HG02938 (cell line): ENCODE measurements around the gene ATG5.
"Not testable (repeated sequence)": the region's sequence is repeated elsewhere in the genome, so short reads cannot be mapped to it uniquely, and the experiment has no call there.

Experiments used
- ATAC-seq: cut with Tn5 transposase; IDR thresholded peaks from one replicate; pipeline ENCODE4 v1.9.1; 2021; ENCODE audit warnings: mild to moderate bottlenecking, moderate library complexity; ENCODE audit not compliant: unreplicated experiment

The ATG5 gene

DNA sequence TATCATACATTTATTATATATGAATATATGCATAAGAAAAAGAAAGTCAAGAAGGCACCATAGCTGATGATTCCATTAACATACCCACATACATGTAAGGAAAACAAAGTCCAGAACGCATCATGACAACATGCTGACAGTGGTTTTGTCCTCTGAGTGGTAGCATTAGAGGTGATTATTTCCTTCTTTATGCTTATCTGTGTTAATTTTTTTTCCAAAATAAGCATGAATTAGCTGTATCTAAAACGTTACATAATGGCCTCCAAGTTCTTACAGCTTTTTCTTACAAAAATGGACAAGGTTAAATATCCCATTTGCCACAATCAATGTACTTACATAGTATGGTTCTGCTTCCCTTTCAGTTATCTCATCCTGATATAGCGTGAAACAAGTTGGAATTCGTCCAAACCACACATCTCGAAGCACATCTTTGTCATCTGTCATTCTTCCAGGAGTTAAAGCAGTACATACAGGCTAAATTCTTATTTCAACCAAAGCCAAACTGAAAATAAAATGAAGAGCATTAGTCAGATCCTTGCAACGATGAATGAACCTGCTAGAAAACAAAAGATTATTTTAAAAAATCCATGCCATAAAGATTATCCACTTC lies 9.7 kb downstream of the ATG5 start:
- no peak for ATAC-seq

DNA sequence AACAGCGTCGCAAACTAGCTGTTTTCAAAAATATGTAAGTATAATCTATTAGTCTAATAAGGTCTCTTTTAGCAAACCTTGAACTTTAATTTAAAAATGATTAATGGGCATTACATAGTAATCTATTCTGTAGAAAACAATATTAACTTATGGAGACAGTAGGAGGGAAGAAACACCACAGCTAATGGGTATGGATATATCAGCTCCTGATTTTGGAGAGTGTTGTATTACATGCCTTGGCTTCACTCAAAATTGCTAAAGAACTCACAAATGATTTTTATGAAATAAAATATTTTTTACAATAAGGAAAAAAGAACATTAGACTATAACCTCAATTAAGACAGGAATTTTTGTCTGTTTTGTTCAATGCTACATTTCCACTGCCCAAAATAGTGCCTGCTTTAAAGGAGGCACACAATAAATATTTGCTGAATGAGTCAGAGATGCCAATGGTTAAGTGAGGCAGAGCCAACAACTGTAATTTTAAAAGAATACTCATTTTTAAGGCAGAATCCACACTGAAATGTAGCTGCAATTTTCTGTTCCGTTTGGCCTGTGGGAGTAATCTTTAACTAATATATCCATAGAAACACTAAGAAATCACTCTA lies 15.7 kb downstream of the ATG5 start:
- ATAC-seq, result no peak

DNA sequence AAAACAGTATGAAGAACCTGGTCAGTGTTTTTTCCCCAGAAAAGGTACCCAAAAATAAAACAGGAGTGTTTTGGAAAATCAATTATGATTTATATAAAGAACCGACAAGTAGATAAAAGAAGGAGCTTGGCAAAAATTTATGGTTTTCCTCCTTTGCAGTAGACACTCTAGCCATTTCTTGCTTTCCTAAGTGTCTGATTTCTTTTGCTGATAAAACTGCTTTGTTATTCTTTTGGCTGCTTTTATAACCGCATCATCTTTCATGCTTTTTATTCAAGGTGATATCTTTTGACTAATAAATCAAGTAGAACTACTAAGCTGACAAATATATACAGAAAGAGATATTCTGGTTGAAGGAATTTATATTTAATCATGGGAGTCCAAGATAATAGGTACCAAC lies 16.6 kb downstream of the ATG5 start:
- no peak for ATAC-seq

DNA sequence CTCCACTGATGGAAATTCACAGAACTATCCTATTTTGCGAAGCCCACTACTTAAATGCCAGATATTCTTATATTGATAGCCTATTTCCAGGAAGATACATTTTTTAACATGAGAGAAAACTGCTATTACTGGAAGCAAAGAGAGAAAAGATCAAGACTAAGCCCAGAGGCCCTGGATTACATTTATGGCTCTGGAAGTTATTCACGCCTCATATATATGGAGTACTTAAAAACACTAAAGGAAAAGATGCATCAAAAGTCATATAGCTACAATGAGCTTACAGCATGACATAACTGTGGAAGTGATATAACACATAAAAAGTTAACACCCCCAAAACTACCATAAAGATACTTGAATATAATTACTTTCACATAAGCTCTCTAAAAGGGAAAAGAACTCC lies 19.8 kb downstream of the ATG5 start:
- no peak for ATAC-seq

DNA sequence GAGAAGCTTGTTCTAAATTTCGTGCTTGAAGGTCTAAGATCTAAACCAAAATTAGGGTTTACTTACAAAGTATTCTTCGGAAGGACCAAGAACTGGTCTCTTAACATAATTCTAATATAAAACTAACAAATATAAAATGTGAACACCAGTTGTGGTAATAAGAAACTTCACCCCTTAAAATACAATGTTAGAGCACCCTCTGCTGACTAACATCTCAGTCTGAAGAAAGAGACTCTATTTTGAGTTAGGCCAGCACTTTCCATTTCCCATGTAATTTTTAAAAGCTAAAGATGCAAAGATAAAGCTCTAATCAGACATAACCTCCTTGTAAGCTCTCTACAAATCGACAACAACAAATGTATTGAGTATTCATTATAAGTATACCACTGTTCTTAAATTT lies 24.6 kb downstream of the ATG5 start:
- no peak for ATAC-seq

DNA sequence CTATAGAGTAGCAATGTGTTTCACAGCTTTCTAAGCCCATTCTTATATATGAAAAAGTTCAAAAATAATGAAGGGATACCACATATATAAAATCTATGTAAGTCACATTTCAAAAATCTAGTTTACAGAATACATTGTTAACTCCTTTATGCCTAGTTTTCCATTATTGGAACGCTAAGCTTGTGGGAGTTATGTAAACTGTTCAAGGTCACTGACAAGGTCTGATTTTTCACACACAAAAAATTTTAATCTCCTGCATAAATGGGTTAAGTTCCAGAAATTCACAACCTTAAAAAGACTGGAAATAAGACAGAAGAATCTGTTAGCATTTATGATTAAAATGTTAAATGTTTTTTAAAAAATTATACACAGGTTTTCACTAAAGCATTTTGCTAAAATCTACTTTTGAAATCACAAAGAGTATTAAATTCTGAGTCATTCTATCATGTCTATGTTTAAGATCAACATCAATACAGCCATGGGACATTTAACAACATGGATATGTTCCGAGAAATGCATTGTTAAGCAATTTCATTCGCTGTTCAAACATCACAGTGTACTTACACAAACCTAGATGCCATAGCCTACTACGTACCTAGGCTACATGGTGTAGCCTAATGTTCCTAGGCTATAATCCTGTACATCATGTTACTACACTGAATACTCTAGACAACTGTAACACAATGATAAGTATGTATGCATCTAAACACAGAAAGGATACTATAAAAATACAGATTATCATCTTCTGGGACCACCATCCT lies 25.4 kb downstream of the ATG5 start:
- no peak for ATAC-seq

DNA sequence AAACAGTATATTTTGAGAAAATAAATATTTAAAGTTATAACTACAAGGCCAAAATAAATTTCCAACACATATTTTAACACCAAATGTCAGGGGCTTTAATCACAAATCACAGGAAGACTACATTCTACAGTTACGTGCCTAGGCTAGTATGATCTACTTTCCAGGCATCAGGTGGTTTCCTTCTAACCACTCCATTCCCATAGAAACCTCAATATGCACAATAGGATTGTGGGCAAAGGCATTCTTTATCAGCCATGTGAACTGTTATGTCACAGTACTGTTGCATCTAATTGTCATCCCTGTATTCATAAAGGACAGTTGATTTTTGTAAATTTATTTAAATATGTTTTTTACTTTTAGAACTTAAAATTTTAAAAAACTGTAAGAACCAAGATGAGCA lies 32.4 kb downstream of the ATG5 start:
- ATAC-seq, result no peak

DNA sequence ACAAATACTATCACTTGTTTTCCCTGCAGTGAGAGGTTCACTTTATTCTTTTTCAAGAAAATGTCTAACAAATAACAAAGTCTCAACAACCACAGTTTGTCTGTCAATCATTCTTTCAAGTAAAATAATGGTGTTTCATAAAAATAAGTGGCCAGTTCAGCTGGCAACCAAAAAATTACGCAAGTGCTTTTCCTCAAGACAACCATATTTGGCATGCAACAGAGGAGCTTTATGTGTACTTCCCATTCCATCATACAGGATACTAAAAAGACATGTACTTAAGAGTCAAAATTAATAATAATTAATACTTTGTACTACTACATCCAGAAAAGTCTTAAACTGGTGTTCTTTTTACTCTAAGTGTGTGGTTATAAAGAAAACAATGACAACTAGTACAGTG lies 34.6 kb downstream of the ATG5 start:
- ATAC-seq, result no peak

DNA sequence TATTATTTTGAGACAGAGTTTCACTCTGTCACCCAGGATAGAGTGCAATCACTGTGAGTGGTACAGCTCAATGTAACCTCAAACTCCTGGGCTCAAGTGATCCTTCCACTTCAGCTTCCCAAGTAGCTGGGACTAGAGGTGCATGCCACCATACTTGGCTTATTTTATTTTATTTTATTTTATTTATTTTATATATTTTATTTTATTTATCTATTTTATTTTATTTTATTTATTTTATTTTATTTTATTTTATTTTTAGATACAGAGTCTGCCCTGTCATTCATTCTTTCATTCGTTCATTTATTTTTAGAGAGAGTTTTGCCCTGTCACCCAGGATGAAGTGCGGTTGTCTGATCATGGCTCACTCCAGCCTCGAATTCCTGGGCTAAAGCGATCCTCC lies 35.5 kb downstream of the ATG5 start:
- ATAC-seq, result no peak

DNA sequence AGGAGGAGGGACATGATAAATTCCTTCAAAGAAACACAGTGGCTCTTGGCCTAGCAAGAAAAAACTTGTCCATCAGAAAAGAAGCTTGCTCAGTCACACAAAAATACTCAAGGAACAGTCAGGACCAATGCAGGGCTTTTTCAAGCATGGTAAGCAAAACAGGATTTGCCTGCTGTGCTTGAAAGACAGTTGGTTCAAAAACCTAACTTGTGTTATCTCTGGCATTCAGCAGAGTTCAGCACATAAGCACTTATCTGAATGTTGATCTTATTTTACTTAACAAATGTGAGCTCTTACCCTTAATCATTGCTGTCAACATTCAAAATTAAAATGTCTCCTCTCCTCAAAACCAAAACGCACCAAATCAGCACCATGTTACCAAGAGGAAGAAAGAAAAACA lies 38.3 kb downstream of the ATG5 start:
- no peak for ATAC-seq

DNA sequence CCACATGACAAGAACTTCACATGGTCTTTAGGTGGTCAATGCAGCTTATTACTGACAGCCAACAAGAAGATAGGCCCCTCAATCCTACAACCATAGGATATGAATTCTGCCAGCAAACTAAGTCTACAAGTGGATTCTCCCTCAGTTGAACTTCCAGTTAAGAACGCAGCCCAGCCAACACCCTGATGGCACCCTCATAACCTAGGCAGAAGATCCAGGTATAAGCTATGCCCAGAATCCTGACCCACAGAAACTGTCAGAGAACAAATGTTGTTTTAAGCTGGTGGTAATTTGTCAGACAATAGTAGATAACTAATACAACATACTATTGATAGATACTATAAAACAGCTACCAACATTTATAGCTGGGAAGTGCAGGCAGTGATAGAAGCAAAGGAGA lies 38.8 kb downstream of the ATG5 start:
- no peak for ATAC-seq

DNA sequence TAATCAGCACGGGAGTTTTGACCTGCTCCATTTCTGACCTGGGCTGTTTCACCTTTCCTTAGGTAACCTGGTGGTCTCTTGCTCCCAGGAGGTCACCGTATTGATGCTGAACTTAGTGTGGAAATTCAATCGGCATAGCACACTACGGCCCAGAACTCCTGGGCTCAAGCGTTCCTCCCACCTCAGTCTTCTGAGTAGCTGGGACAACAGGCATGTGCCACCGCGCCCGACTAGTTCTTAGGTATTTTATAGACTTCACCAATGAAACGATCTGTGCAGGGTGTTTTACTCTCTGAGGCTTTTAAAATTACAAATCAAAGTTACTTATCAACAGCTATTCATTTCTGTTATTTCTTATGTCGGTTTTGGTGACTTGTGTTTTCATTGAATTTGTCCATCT lies 42.1 kb downstream of the ATG5 start:
- ATAC-seq, result no peak

DNA sequence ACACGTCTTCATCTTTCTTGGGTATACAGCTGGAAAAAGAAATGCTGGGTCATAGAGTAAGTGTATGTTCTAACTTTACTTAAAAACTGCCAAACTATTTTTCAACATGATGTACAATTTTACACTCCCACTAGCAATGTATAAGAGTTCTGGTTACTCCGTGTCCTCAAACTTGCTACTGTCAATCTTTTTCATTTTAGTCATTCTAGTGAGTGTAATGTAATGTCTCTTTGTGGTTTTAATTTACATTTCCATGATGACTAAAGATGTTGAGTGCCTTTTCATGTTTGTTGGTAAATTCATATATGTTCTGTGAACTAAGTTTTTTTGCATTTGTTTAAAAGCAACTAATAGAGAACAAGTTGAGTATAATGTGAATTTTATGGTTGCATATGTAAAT lies 43.9 kb downstream of the ATG5 start:
- no peak for ATAC-seq

DNA sequence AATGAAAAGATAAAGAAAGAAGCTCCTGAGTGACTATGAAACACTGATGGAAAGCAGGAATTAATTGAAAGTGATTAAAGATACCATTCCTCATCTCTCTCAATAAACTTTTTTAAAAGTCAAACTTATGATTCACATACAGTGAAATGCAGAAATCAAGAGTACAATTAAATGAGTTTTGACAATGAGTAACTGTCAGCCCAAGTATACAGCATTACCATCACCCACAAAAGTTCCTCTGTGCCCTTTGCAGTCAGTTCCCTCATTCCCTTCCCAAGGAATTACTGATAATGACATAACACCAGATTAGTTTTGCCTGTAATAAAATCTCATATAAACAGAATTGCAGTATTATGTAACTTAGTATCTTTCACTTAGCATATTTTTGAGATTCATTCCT lies 44.5 kb downstream of the ATG5 start:
- ATAC-seq, result no peak

DNA sequence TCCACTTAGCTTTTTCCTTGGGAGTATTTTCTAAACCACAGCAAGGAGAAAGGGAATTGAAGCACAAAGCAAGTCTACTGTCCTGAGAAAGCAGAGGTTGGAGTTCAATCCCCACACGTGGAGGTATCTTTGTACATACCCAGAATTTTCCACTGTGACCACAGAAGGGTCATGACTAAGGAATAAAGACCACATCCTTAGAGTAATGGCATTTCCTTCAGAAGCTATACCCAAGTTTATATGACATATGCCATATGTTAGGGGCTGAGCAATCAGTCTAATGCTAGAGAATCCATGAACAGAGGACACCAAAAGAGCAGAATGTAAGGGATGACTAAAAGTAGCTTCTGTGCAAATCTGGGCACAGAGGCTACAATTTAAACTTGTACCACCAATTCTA lies 46.4 kb downstream of the ATG5 start:
- no peak for ATAC-seq

DNA sequence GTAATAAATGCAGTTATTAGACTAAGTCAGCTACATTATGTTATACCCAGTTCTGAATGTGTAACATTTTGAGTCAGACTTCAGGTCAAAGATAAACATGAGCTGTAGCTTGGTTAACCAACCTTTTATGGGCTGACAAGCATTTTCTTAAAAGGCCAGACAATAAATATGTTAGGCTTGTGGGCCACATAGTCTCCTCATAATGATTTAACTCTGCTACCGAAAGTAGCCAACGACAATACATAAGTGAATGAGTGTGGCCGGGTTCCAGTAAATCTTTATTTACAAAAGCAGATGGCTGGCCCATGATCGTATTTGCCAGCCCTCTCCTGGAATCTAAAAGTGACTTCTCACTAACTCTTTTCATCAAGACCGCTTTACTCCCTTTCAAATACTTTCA lies 49.9 kb downstream of the ATG5 start:
- no peak for ATAC-seq

DNA sequence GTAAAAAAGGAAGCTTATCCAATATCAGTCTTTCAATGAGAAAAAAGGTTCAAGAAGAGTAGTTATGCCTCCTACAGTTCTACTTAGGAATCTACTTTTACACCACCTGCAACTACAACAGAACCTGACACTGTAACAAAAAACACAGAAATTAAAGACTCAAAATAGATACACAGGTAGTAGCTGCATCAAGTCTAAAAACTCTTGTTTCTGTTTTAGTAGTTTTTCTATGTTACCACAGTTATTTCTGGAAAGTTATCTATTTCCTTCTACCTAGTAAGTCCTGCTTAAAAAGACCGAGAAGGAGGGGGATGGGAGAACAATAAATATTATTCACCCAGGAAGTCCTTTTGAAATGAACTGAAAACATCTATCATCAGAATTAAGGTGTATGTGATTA lies 52.5 kb downstream of the ATG5 start:
- ATAC-seq, result peak; percentile 55

DNA sequence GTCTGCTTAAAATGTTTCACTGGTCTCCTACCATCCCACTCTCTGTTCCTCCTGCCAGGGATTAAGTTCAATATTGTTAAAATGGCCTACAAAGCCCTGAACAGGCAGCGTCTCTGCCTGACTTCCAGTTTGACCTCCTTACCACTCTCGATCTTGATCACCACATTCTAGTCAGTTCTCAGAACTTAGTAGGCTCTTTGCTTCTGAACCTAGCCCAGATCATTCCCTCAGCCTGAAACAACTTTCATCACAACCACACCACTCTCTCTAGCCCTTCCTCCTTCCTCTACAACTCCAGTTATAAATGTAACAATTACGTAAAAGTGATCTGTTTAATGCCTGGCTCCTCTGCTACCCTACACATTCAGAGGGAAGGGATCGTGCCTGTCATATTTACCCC lies 53.3 kb downstream of the ATG5 start:
- no peak for ATAC-seq

DNA sequence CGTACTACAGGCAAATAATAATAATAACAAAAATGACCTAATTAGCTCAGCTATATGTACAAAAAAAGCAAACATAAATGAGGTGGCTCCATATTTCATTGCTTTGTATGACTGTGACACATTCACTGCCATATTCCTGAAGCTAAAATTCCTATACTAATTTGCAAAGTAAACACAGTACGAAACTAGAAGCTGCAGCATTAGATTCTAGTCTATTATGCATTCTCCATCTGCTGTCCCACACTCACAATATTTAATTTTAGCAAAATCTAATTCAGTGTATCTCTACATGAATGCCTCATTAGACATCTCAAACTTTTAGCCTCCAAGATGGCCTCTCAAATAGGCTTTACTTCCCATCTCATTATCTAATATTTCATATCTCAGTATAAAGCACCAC lies 55.1 kb downstream of the ATG5 start:
- no peak for ATAC-seq

DNA sequence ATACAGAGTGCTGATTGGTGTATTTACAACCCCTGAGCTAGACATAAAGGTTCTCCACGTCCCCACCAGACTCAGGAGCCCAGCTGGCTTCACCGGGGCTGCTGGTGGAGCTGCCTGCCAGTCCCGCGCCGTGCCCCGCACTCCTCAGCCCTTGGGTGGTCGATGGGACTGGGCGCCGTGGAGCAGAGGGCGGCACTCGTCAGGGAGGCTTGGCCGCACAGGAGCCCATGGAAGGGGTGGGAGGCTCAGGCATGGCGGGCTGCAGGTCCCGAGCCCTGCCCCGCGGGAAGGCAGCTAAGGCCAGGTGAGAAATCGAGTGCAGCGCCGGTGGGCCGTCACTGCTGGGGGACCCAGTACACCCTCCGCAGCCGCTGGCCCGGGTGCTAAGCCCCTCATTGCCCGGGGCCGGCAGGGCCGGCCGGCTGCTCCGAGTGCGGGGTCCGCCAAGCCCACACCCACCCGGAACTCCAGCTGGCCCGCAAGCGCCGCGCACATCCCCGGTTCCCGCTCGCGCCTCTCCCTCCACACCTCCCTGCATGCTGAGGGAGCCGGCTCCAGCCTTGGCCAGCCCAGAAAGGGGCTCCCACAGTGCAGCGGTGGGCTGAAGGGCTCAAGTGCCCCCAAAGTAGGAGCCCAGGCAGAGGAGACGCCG lies 56.2 kb downstream of the ATG5 start:
- not testable (repeated sequence) for ATAC-seq

DNA sequence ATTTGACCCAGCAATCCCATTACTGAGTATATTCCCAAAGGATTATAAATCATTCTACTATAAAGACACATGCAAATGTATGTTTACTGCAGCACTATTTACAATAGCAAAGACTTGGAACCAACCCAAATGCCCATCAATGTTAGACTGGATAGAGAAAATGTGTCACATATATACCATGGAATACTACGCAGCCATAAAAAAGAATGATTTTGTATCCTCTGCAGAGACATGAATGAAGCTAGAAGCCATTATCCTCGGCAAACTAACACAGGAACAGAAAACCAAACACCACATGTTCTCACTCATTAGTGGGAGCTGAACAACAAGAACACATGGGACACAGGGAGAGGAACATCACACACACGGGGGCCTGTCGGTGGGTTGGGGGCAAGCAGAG lies 57.1 kb downstream of the ATG5 start:
- ATAC-seq, result not testable (repeated sequence)

DNA sequence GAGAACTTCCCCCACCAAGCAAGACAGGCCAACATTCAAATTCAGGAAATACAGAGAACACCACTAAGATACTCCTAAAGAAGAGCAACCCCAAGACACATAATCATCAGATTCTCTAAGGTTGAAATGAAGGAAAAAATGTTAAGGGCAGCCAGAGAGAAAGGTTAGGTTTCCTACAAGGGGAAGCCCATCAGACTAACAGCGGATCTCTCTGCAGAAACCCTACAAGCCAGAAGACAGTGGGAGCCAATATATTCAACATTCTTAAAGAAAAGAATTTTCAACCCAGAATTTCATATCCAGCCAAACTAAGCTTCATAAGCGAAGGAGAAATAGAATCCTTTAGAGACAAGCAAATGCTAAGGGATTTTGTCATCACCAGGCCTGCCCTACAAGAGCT lies 61.1 kb downstream of the ATG5 start:
- ATAC-seq, result not testable (repeated sequence)
